ENCODE data around the gene KRTAP12-2.
"Not testable (repeated sequence)": the region's sequence is repeated elsewhere in the genome, so short reads cannot be mapped to it uniquely, and the experiment has no call there.

Gene KRTAP12-2

DNA sequence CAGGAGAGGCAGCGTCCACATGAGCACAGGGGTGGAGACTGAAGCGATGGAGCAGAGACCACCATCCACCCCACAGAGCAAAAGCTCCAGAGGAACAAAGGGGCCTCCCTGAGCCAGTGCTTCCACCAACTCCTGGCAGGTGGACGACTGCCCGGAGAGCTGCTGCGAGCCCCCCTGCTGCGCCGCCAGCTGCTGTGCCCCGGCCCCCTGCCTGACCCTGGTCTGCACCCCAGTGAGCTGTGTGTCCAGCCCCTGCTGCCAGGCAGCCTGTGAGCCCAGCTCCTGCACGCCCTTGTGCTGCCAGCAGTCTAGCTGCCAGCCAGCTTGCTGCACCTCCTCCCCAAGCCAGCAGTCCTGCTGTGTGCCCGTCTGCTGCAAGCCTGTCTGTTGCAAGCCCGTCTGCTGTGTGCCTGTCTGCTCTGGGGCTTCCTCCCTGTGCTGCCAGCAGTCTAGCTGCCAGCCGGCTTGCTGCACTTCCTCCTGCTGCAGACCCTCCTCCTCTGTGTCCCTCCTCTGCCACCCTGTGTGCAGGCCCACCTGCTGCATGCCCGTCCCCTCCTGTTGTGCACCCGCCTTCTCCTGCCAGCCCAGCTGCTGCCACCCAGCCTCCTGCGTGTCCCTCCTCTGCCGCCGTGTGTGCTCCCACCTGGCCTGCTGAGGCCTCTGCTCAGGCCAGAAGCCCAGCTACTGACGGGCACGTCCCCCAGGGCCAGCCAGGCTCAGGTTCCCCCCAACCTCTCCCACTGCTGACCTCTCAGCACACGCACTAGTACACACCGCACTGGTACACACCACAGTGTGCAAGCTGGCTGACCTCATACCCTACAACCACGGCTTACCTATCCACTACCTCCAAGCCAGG lies 35.6 kb upstream of the KRTAP12-2 start:
- no peak for DNase-seq

DNA sequence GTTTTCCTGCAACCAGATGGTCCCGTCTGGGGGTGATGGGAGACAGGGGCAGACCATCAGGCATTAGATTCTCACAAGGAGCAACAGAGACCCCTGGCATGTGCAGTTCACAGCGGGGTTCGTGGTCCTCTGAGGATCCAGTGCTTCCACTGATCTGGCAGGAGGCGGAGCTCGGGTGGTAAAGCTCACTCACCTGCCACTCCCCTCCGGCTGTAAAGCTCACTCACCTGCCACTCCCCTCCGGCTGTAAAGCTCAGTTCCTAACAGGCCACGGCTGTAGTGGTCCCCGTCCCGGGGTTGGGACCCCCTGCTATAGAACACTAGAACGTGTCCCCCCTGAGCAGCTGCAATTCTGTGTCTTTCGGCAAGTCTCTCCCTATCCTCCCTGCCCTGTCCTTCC lies 34.8 kb upstream of the KRTAP12-2 start:
- peak; percentile 37 for DNase-seq

DNA sequence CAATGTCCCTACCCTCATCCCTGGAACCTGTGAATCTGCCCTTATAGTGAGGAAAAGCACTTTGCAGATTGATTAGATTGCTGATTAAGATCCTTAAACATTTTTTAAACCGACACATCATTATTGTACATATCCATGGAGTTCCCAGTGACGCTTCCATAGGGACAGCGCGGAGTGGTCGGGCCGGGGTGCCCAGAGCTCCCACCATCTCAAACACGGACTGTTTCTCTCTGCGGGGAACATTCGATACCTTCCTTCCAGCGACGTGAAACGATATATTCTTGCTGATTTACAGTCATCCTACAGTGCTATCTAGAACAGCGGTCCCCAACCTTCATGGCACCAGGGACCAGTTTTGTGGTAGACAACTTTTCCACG lies 34.3 kb upstream of the KRTAP12-2 start:
- DNase-seq: no peak

DNA sequence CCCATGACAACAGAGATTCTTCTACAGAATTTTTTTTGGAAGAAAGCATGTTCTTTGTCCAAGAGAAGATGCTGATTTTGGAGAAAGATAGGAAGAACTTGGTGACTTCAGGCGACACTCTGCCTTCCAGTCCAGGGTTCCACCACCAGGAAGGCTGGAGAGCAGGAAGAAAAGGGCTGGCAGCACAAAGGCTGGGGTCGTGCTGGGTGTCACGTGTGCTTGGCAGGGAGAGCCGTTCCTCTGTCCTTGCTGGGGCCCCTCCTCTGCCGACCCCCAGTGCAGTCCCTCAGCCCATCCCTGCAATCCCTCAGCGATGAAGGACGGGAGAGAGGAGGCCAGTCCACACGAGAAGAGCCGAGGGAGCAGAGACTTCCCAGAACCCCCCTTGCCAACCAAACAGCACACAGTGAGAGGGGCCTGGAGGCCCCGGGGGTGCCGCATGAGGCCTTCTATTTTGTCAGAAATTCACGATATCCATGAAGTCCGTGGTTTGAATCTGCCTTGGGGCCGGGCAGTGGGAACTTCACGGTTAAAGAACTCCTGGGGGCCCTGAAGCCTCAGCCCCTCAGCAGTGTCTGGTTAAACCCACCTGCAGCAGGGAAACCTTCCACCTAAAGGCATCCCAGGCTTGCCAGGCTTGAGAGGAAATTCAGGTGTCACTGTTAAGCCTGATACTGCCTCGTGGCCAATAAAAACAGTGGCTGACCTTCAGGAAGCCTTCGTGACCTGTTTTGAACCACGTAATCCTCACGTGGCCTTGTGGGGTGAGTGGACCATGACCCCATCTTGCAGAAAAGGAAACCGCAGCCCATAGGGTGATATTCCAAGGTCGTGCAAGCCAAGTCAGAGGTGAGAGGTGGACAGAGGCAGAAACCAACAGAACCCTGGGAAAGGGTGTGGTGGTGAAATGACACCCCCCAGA lies 33.6 kb upstream of the KRTAP12-2 start:
- DNase-seq: no peak

DNA sequence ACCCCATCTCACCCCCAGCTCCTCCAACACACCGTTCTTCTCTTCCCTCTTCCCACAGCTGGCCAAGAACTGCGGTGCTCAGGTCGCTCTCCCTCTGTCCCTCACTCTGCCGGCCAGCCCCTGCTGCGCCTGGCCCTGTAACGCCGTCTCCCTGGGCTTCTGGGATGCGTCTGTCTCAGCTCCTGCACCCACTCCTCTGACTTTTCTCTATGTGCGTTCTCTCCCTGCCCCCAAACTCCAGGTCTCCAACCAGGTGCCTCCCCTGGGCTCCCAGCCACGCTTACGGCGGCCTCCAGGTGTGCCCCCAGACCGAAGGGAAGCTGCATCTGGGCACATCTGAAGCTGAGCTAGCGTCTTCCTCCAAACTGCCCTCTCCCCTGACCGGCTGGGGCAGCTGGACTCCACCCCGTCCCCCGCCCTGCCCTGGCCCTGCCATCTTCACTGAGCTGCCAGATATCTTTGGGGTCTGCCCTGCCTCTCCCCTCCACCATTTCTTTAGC lies 32.8 kb upstream of the KRTAP12-2 start:
- no peak for DNase-seq

DNA sequence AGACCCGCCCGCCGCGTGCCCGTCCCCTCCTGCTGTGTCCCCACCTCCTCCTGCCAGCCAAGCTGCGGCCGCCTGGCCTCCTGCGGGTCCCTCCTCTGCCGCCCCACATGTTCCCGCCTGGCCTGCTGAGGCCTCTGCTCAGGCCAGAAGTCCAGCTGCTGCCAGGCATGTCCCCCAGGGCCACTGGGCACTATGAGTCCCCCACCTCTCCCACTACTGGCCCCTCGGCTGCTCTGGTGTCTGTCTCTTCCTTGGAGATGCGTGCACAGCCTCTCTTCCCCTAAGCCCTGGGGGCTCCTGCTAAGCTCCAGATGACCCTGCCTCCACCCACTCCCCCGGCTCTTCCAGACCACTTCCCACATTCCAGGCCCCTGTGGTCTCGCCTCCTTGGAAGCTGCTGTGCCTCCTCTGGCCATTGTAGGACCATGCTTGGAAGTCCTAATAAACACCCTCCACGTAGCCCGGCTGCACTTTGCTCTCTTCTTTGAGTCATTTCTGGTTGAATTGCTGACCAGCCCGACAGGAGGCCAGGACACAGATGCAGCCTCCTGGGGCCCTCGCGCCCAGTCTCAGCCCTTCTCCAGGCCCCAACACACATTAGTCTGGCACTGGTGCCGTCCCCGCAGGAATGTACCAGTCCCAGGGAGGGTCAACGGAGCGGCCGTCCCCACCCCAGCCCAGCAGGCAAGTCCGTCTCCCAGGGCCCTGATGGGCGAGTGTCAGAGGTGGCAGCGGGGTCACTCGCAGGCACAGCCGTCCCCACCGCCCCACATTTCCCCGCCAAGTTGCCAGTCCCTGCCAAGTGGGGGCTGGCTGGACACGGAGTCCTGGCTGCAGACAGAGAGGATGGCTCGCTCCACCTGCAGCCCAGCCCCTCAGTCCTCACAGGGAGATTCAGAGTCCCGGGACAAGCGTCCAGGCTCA lies 31.3 kb upstream of the KRTAP12-2 start:
- DNase-seq: no peak

DNA sequence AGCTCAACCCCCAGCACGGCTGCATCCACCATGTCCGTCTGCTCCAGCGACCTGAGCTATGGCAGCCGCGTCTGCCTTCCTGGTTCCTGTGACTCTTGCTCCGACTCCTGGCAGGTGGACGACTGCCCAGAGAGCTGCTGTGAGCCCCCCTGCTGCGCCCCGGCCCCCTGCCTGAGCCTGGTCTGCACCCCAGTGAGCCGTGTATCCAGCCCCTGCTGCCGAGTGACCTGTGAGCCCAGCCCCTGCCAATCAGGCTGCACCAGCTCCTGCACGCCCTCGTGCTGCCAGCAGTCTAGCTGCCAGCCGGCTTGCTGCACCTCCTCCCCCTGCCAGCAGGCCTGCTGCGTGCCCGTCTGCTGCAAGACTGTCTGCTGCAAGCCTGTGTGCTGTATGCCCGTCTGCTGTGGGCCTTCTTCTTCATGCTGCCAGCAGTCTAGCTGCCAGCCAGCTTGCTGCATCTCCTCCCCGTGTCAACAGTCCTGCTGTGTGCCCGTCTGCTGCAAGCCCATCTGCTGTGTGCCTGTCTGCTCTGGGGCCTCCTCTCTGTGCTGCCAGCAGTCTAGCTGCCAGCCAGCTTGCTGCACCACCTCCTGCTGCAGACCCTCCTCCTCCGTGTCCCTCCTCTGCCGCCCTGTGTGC lies 30.6 kb upstream of the KRTAP12-2 start, which contains the start of gene KRTAP10-12:
Gene KRTAP10-12 (plus strand): TSS at position 1 of the 639 bp plus-strand sequence. CDS start 30 bp downstream, at position 31.
- not testable (repeated sequence) for DNase-seq

DNA sequence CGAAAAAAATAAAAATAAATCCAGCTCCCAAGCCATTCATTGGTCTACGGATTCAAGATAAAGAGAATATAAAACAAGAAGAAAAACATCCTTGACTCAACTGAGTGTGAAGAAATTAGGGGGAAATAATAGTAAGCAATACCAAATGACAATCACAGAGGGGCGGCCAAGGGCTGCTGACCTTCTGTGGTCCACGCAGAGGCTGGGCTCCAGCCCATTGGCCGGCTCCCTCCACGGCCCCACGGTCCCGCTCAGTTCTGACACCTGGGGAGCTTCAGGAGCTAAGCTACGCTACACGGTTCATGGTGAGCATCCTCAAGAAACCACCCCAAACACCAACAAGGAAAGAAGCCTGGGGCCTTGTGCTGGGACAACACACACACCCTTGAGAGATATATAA lies 29.8 kb upstream of the KRTAP12-2 start:
- DNase-seq: no peak

DNA sequence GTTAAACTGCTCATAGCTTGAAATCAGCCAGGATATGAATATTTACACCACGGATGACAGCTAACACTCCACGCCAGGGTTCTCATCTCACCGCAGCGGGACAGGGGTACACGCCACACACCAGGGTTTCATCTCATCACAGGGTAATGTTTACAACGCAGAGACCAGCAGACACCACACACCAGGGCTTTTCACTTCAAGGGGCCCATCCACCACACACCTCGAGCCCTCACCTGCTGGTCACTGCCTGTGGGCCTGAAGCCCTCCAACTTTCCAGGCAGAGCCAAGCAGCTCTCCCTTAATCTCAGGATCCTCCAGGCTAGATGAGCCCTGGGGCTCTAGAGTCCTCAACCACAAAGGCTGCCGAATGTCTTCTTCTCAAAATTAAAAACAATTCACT lies 28.9 kb upstream of the KRTAP12-2 start:
- DNase-seq: no peak

DNA sequence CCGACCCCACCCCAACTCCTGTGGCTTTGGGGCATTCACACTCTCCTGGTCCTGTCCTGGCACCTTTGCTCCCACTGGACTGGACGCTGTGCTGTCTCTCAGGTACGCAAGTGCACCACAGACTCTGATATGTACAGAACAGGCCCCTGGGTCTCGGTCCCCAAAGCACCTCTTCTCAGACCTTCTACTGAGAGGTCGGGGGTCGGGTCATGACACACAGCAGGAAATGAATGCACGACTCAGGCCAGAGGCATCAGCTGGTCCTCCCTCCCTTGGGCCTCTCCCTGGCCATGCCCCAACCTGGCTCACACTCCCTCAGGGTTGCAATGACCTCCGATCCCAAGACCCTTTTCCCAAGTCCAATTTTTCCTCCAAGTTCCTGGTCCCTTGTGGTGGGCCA lies 28.5 kb upstream of the KRTAP12-2 start:
- DNase-seq: no peak

DNA sequence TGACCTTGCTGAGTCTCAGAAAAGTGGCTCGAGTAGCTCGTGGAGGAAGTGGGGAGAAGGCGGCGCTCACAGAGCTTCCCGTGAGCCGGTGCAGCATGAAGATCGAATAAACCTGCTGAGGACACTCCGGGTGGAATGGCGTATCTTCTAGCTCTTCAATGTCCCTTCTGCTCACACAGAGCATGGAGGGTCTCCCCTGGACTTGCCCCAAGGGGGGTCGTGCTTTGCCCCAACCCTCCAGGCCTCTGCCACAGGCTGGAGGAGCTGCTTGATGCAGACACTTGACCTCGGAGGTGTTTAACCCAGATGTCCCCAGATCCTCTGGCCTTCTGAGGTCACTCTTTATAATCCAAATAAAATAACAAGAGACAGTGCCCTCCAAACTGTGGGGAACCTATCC lies 28.0 kb upstream of the KRTAP12-2 start:
- no peak for DNase-seq

DNA sequence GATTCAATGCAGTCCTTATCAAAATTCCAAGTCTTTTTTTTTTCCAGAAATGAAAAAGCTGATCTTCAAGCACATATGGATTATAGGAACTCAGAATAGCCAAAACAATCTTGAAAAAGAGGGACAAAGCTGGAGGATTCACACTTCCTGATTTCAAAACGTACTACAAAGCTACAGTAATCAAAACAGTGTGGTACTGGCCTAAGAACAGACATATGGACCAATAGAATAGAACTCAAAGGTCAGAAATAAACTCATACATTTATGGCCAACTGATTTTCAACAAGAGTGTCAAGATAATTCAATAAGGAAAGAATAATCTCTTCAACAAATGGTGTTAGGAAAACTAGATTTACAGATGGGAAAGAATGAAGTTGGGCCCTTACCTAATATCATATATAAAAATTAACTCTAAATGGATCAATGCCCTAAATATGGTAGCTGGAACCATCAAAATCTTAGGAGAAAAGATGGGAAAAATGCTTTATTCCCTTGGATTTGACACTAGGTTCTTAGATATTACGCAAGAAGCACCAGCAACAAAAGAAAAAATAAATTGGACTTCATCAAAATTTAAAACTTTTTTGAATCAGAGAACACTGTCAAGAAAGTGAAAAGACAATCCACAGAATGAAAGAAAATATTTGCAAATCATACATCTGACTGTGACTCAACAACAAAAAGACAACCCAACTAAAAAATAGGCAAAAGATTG lies 26.2 kb upstream of the KRTAP12-2 start:
- no peak for DNase-seq

DNA sequence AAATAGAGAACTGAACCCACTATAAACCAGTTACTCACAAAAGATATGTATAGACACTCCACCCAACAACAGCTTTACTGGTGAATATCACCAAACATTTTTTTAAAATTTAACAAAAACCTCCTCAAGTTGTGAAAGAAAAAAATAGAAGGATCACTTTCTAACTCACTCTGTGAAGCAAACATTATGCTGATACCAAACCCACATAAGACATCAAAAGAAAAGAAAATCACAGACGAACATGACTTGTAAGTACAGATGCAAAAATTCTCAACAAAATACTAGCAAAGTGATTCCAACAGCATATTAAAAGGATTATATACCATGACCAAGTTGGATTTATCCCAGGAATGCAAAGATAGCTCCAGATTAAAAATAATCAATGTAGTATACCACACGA lies 25.0 kb upstream of the KRTAP12-2 start:
- DNase-seq: no peak

DNA sequence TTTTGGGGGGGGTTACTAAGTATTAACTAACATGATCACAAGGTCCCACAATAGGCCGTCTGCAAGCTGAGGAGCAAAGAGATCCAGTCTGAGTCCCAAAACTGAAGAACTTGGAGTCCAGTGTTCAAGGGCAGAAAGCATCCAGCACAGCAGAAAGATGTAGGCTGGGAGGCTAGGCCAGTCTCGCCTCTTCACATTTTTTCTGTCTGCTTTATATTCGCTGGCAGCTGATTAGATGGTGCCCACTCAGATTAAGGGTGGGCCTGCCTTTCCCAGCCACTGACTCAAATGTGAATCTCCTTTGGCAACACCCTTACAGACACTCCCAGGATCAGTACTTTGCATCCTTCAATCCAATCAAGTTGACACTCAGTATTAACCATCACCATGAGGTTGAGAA lies 23.0 kb upstream of the KRTAP12-2 start:
- DNase-seq: not testable (repeated sequence)

DNA sequence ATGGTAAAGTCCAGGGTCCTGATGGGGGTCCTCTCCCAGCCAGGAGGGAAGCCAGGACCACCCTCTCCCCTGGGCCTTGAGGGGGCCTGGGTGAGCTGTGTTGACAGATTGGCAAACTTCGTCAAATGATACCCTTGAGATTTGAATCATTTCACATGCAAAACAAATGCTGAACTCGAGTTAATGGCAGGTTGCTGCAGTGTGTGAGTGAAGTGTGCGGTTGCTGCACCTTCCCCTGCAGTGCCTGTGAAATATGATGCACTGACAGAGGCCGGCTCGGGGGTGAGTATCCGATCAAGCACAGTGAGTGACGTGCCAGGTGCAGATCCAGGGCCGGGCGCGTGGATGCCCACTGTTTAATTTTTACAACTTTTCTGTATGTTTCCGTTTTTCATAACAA lies 20.9 kb upstream of the KRTAP12-2 start:
- DNase-seq: peak; percentile 31

DNA sequence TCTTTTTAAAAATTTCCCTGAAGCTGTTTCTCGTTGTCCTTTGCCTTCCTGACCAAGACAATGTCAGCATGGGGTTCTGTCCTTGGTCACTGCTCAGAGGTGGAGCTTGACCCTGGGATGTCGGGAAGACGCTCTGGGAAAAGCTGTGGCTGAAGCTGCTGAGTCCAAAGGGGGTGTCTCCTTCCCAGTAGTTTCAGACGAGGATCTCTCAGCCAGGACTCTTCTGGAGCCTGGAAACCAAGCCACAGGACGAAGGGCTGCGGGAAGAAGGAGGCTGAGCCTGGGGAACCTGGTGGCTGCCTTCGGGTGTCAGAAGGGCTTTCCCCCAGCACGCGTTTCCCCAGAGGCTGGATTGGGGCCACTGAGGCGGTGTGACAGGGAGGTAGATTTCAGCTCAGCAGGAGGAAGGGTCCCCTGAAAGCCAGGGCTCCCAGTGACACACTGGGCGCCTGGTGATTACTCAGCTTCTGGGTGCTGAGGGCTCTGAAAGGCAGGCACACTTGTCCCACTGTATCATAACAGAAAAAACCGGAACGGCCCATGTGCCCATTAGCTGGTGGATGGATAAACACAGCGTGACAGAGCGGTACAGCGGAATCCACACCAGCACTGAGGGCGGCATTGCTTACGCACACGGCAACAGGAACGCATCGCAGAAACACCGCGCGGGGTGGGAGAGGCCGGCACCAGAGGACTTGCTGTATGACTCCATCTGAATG lies 20.3 kb upstream of the KRTAP12-2 start:
- no peak for DNase-seq

DNA sequence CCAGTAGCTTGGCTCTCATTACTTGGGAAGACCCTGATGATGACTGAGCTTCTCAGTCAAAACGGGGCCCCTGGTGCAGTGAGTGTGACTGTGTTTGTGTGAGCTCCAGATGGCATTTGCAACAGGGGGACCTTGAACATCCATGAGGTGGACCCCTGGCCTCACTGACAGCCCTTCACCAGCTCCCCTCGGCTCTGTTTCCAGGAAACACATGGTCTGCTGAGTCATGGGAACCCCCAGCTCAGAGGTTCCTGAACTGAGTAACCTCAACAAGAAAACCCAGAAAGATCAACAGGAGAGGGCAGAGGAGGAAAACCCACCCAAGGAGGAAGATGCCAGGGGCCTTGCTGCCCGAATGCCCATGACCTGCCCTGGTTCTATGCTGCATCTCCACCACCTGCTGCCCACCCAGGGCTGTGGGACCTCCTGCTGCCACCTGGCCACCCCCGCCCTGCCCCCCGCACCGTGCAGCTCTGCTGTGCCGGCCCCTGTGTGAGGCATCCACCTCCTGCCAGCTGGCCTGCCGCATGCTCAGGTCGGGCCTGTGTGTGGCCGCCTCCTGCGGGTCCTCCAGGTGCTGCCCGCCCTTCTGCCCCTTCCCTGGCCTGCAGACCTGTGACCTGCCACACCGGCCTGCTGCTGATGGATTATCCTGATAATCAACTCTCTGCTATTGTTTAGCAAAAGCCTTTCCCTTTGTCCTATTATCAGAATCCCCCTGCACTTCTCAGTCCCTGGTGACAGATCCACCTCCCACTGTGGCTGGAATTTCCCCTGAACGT lies 19.5 kb upstream of the KRTAP12-2 start:
- DNase-seq: no peak

DNA sequence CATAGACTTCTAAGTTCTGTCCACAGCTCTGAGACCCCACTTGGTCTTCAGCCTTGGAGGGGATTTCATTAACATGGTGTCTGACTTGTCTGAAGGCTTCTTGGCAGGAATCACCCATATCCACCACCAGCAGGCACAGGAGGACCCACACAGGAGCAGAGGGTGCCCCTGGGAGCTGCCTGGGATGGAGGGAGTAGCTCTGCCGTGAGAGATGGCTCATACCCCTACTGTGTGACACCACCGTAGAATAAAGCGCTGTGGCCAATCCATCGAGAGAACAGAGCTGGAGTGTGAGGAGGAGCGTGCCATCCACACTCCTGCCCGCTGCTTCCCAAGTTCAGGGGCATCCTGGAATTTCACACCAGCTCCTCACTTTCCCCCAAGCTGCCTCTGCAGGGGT lies 18.3 kb upstream of the KRTAP12-2 start:
- not testable (repeated sequence) for DNase-seq

DNA sequence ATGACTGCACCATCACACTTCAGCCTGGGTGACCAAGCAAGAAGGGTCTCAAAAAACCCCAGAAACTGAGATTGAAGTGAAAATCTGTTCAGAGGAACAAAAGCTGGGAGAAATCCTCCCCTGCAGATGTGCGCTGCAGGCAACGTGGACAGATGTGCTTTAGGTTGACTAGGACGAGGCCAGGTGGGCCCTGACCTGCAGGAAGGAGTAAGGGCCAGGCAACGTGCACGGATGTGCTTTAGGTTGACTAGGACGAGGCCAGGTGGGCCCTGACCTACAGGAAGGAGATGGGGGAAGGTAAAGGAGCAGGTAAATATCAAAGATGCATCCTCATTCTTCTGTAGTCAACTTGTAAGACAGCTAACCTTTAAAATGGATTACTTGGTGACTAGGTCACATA lies 17.8 kb upstream of the KRTAP12-2 start:
- DNase-seq: no peak

DNA sequence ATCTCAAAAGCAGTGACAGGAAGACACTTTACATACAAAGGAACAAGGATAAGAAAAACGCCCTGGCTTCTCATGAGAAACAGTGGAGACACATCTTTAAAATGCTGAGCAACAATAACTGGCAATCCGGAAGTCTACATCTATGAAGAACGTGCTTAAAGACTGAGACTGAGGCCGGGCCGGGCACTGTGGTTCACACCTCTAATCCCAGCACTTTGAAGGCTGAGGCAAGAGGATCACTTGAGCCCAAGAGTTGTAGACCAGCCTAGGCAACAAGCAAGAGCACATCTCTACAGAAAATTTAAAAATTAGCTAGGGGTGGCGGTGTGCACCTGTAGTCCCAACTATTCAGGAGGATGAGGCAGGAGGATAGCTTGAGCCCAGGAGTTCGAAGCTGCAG lies 17.4 kb upstream of the KRTAP12-2 start:
- no peak for DNase-seq

All from NCI-H524 treated with DMSO at 0.1 percent for 48 hours (cell line).